Left ventricle myocardium inferior (tissue), 1 donor: ENCODE measurements around the gene KCNH4. TPM values are rescaled to one million over a fixed set of nuclear protein-coding genes. Genes with fewer than 3 reads are reported as not detected.

Experiments used
- DNase-seq: peaks from one replicate; pipeline ENCODE4 v3.0.0-alpha.2; 2020
- H3K27ac ChIP-seq: fragments of 200-600 bp; replicated peaks from 2 replicates; pipeline ENCODE4 v1.8.0; 2021
- H3K27me3 ChIP-seq: fragments of 200-600 bp; 2 replicates; pipeline ENCODE4 v1.8.0; 2021; ENCODE audit warnings: low read depth
- H3K36me3 ChIP-seq: fragments of 200-600 bp; 2 replicates; pipeline ENCODE4 v1.8.0; 2021
- H3K4me1 ChIP-seq: fragments of 200-600 bp; 2 replicates; pipeline ENCODE4 v1.8.0; 2021
- H3K4me3 ChIP-seq: fragments of 200-600 bp; 2 replicates; pipeline ENCODE4 v1.8.0; 2021; ENCODE audit warnings: mild to moderate bottlenecking, moderate library complexity
- H3K9me3 ChIP-seq: fragments of 200-600 bp; replicated peaks from 2 replicates; pipeline ENCODE4 v1.8.0; 2021
- intact Hi-C: fragments of 100-400 bp; cut with micrococcal nuclease; formaldehyde crosslinking; loops from one replicate; pipeline ENCODE4 v1.11.0; 2022
- total RNA-seq: library from RNA; stranded (reverse); fragmentation: NEBNext Ultra II Directional; extraction: Animal tissue kit (Norgen Biotek cat#: 25700); gene quantifications from one replicate; pipeline ENCODE4 v1.2.1, GENCODE V29; 2021
- TF ChIP-seq, protein P1 (sequence below): fragments of 200-600 bp; IDR thresholded peaks from 2 replicates; pipeline ENCODE4 v1.8.0; 2021; ENCODE audit warnings: antibody characterized with exemption, mild to moderate bottlenecking, borderline replicate concordance
- donor health status: DM: no; HTN: yes; CAD: no; lungs with severe emphysema.

Gene KCNH4
- total RNA-seq, 1 donor from 2014 or later: 0.16 TPM

DNA sequence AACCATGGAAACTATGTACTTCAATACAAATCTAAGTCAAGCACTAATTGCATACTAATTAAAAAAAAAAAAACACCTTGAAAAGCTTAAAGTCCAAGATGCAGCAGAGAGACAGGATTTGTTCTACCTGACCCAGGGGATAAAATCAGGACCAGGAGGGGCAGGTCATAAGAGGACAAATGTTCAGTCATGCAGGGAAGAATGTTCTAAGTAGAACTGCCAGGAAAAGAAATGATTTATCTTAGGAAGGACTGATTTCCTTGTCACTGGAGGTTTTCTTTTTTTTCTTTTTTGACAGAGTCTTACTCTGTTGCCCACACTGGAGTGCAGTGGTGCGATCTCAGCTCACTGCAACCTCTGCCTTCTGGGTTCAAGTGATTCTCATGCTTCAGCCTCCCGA, 22.4 kb upstream of the KCNH4 start:
- H3K36me3 ChIP-seq: peaks cover 77% of the 10 kb centered on the region
- no peak overlapping the region for H3K4me3 ChIP-seq
- no peaks in the 10 kb centered on the region for H3K27me3 ChIP-seq
- TF ChIP-seq, protein P1, sequence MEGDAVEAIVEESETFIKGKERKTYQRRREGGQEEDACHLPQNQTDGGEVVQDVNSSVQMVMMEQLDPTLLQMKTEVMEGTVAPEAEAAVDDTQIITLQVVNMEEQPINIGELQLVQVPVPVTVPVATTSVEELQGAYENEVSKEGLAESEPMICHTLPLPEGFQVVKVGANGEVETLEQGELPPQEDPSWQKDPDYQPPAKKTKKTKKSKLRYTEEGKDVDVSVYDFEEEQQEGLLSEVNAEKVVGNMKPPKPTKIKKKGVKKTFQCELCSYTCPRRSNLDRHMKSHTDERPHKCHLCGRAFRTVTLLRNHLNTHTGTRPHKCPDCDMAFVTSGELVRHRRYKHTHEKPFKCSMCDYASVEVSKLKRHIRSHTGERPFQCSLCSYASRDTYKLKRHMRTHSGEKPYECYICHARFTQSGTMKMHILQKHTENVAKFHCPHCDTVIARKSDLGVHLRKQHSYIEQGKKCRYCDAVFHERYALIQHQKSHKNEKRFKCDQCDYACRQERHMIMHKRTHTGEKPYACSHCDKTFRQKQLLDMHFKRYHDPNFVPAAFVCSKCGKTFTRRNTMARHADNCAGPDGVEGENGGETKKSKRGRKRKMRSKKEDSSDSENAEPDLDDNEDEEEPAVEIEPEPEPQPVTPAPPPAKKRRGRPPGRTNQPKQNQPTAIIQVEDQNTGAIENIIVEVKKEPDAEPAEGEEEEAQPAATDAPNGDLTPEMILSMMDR: no peak
- H3K9me3 ChIP-seq: no peaks in the 10 kb centered on the region
- peaks cover 19% of the 10 kb centered on the region for H3K4me1 ChIP-seq
- H3K27ac ChIP-seq: no peak overlapping the region
- no peak for DNase-seq
- intact Hi-C loops: no loop called here

DNA sequence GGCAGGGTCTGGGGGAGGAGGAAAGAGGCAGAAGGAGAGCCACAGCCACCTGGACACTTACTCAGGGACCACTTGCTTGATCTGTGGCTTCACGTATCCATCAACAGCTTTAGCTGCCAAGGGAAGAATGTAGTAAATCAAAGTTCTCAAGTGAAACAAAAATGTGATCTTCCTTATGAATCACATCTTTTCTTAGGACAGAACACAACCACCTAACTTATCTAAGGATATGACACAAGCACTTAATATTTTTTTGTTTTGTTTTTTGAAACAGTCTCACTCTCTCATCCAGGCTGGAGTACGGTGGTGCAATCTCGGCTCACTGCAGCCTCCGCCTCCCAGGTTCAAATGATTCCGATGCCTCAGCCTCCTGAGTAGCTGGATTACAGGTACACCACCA, 21.8 kb upstream of the KCNH4 start:
- Histone ChIP-seq H3K4me3 (no peak overlapping the region), H3K4me1 (peaks cover 19% of the 10 kb centered on the region), H3K9me3 (no peaks in the 10 kb centered on the region), H3K27ac (no peak overlapping the region), H3K27me3 (no peaks in the 10 kb centered on the region), H3K36me3 (peaks cover 70% of the 10 kb centered on the region)
- TF ChIP-seq, protein P1: no peak
- intact Hi-C loops: no loop called here
- DNase-seq: no peak

DNA sequence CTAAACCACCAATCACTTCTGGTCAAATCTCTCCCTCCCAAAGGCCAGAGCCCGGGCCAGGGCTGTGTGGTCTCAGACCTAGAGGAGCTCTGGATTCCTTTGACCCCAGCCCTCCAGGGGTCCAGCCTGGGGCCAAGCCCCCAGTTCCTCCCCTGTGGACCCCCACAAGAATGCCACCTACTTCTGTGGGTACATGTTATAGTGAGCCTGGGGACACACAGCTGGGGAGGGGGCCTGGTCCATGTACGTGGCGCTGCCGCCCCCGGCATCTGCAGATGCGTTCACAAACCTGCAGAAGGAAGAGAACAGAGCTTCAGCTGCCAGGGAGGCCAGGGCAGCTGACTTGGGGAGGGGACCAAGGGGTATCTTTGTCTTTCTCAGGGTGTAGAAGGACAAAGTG, 21.2 kb upstream of the KCNH4 start:
- no peak for DNase-seq
- intact Hi-C loops: no loop called here
- Histone ChIP-seq H3K27ac (no peak overlapping the region), H3K27me3 (no peaks in the 10 kb centered on the region), H3K4me3 (no peak overlapping the region), H3K4me1 (peaks cover 19% of the 10 kb centered on the region), H3K9me3 (no peaks in the 10 kb centered on the region), H3K36me3 (peaks cover 66% of the 10 kb centered on the region)
- TF ChIP-seq, protein P1: no peak

DNA sequence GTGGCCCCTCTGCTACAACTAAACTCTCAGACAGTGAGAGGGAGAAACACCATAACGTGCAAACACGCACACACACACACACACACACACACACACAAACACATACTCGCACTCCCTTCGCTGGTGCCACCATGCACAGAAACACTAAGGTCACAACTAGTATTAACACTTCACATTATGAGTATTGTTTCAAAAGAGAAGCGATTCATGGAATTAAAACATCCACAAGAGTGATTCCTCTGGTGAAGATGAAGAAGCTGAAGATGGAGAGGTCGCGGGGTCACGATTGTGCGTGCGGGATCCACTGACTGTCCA, 20.5 kb upstream of the KCNH4 start:
- Histone ChIP-seq H3K9me3 (no peaks in the 10 kb centered on the region), H3K4me3 (no peak overlapping the region), H3K27ac (peak overlapping the region; percentile 66), H3K36me3 (peaks cover 58% of the 10 kb centered on the region), H3K4me1 (peaks cover 19% of the 10 kb centered on the region), H3K27me3 (no peaks in the 10 kb centered on the region)
- no peak for DNase-seq
- intact Hi-C loops: no loop called here
- TF ChIP-seq, protein P1: no peak

DNA sequence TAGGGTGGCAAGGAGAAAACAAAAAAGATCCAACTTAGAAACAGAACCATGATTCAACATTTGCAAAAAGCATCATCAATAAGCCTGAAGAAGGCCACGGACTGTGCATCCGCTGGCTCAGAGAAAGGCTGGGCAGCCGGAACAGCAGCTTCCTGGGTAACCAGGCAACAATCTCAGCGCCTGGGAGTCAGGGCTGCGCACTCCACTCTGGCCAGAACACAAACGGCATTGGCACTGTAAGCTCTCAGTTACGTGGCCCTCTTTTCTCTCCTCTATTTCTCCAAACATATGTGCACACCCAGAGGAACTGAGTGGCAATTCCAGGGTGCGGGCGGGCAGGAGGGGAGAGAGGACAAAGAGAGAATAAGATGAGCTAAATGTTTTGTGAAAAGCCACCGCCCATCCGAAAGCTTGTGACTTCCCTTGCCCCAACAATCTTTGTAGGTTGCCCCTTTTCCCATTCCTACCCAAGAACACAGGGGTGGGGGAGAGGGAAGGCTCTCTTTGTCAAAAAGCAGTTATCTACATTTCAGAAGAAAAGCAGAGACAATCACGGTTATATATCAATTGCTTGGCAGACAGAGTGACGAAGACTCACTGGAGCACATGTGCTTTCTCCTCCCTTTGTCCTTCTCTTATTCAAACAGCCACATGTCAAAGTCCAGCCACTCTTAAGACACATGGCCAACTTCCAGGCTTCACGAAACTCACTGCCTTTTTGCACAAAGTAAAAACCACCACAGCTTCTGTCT, 19.9 kb upstream of the KCNH4 start:
- Histone ChIP-seq H3K27me3 (no peaks in the 10 kb centered on the region), H3K27ac (peak overlapping the region; percentile 66), H3K9me3 (no peaks in the 10 kb centered on the region), H3K4me3 (no peak overlapping the region), H3K4me1 (peaks cover 19% of the 10 kb centered on the region), H3K36me3 (peaks cover 53% of the 10 kb centered on the region)
- intact Hi-C loops: no loop called here
- TF ChIP-seq, protein P1: no peak
- peak; percentile 68 for DNase-seq
